GM23338 (cell line): ENCODE results near the gene XRRA1. TPM values are rescaled to one million over a fixed set of nuclear protein-coding genes. Genes with fewer than 3 reads are reported as not detected.

Experiments
- ATAC-seq: fragments of 200-7000 bp; cut with Tn5 transposase; 3 replicates; pipeline ENCODE4 v1.9.1; 2020
- DNase-seq: peaks from one replicate; pipeline ENCODE4 v3.0.0-alpha.2; 2015; ENCODE audit warnings: low spot score
- H2AFZ ChIP-seq: fragments of 200-600 bp; sonication (generic); 2 replicates; pipeline ENCODE4 v1.8.0; 2016; ENCODE audit warnings: antibody characterized with exemption, mild to moderate bottlenecking, moderate library complexity
- H3F3A ChIP-seq: fragments of 200-600 bp; sonication (generic); replicated peaks from 2 replicates; pipeline ENCODE4 v1.8.0; 2017; ENCODE audit warnings: antibody characterized with exemption, mixed run types, low read depth
- H3K27ac ChIP-seq: fragments of 200-600 bp; sonication (generic); 2 replicates; pipeline ENCODE4 v1.6.1; 2016; ENCODE audit warnings: low read depth
- H3K27me3 ChIP-seq: fragments of 200-600 bp; sonication (generic); 2 replicates; pipeline ENCODE4 v1.8.0; 2016; ENCODE audit warnings: mild to moderate bottlenecking, mixed run types, moderate library complexity; ENCODE audit not compliant: insufficient read depth
- H3K36me3 ChIP-seq: fragments of 200-600 bp; sonication (generic); 2 replicates; pipeline ENCODE4 v1.8.0; 2016; ENCODE audit warnings: mild to moderate bottlenecking; ENCODE audit not compliant: insufficient read depth
- H3K4me1 ChIP-seq: fragments of 200-600 bp; sonication (generic); 2 replicates; pipeline ENCODE4 v1.8.0; 2016; ENCODE audit warnings: mild to moderate bottlenecking, moderate library complexity; ENCODE audit not compliant: insufficient read depth
- H3K4me2 ChIP-seq: fragments of 200-600 bp; sonication (generic); 2 replicates; pipeline ENCODE4 v1.7.1; 2017; ENCODE audit warnings: mixed run types
- H3K4me3 ChIP-seq: fragments of 200-600 bp; sonication (generic); 2 replicates; pipeline ENCODE4 v1.6.1; 2016; ENCODE audit warnings: mixed run types
- H3K79me2 ChIP-seq: fragments of 200-600 bp; sonication (generic); replicated peaks from 2 replicates; pipeline ENCODE4 v1.8.0; 2017; ENCODE audit warnings: mild to moderate bottlenecking; ENCODE audit not compliant: insufficient read depth
- H3K9me2 ChIP-seq: fragments of 200-600 bp; sonication (generic); 2 replicates; pipeline ENCODE4 v1.8.0; 2017; ENCODE audit not compliant: insufficient read depth
- H4K20me1 ChIP-seq: fragments of 200-600 bp; sonication (generic); replicated peaks from 2 replicates; pipeline ENCODE4 v1.8.0; 2017; ENCODE audit warnings: mild to moderate bottlenecking; ENCODE audit not compliant: insufficient read depth
- H3K27ac Mint-ChIP-seq: 2 replicates; pipeline ENCODE4 v1.8.0; 2020; ENCODE audit warnings: inconsistent platforms, mild to moderate bottlenecking, moderate library complexity, mixed read lengths
- H3K27me3 Mint-ChIP-seq: 3 replicates; pipeline ENCODE4 v1.8.0; 2022; ENCODE audit warnings: low read depth, mild to moderate bottlenecking, moderate library complexity, mixed read lengths, inconsistent platforms; ENCODE audit not compliant: insufficient read depth, poor library complexity
- H3K36me3 Mint-ChIP-seq: 3 replicates; pipeline ENCODE4 v1.8.0; 2021; ENCODE audit warnings: low read depth, mild to moderate bottlenecking, inconsistent platforms, moderate library complexity, mixed read lengths
- H3K4me1 Mint-ChIP-seq: 3 replicates; pipeline ENCODE4 v1.8.0; 2020; ENCODE audit warnings: mild to moderate bottlenecking, inconsistent platforms, mixed read lengths
- H3K4me3 Mint-ChIP-seq: 3 replicates; pipeline ENCODE4 v1.8.0; 2021; ENCODE audit warnings: moderate library complexity, mild to moderate bottlenecking, inconsistent platforms, mixed read lengths
- H3K9me3 Mint-ChIP-seq: 3 replicates; pipeline ENCODE4 v1.8.0; 2020; ENCODE audit warnings: moderate library complexity, mild to moderate bottlenecking, inconsistent platforms, mixed read lengths
- CREB1 ChIP-seq: fragments of 250-450 bp; sonication (Bioruptor Pico); IDR thresholded peaks from 2 replicates; pipeline ENCODE4 v1.5.0; 2020; ENCODE audit warnings: low read depth, mild to moderate bottlenecking, moderate library complexity
- ETS1 ChIP-seq: IDR thresholded peaks from 2 replicates; pipeline ENCODE4 v1.6.1; 2016; ENCODE audit warnings: antibody characterized with exemption
- EZH2 ChIP-seq: fragments of 200-600 bp; sonication (generic); IDR thresholded peaks from one replicate; pipeline ENCODE4 v1.8.0; 2017; ENCODE audit warnings: antibody characterized with exemption, mild to moderate bottlenecking, low read depth; ENCODE audit not compliant: unreplicated experiment
- EZH2phosphoT487 ChIP-seq: fragments of 200-600 bp; sonication (generic); IDR thresholded peaks from one replicate; pipeline ENCODE4 v1.8.1; 2018; ENCODE audit warnings: antibody characterized with exemption; ENCODE audit not compliant: unreplicated experiment
- JUNB ChIP-seq: IDR thresholded peaks from one replicate; pipeline ENCODE4 v1.6.1; 2016; ENCODE audit warnings: antibody characterized with exemption; ENCODE audit not compliant: unreplicated experiment
- NANOG ChIP-seq: IDR thresholded peaks from 2 replicates; pipeline ENCODE4 v1.6.1; 2016; ENCODE audit warnings: antibody characterized with exemption, borderline replicate concordance
- POLR2AphosphoS5 ChIP-seq: IDR thresholded peaks from 2 replicates; pipeline ENCODE4 v1.6.1; 2016; ENCODE audit warnings: antibody characterized with exemption, low read depth
- REST ChIP-seq: IDR thresholded peaks from one replicate; pipeline ENCODE4 v1.6.1; 2018; ENCODE audit warnings: antibody characterized with exemption; ENCODE audit not compliant: unreplicated experiment
- STAT1 ChIP-seq: IDR thresholded peaks from one replicate; pipeline ENCODE4 v1.6.1; 2016; ENCODE audit warnings: antibody characterized with exemption; ENCODE audit not compliant: unreplicated experiment
- ZNF114 ChIP-seq: fragments of 250-450 bp; sonication (Bioruptor Pico); IDR thresholded peaks from 2 replicates; pipeline ENCODE4 v1.5.0; 2020; ENCODE audit warnings: mild to moderate bottlenecking, moderate library complexity
- ZNF331 ChIP-seq: fragments of 250-450 bp; sonication (Bioruptor Pico); IDR thresholded peaks from 2 replicates; pipeline ENCODE4 v1.5.0; 2020; ENCODE audit warnings: low read depth, mild to moderate bottlenecking, moderate library complexity
- polyA plus RNA-seq: library from polyadenylated mRNA; unstranded; fragments of >200 nt; fragmentation: Nextera tagmentation; extraction: Ambion mirVana; gene quantifications from 2 replicates; pipeline ENCODE4 v1.2.1, GENCODE V29; 2016
- total RNA-seq: library from RNA; depleted of rRNA; stranded (reverse); fragments of >200 nt; shearing (Covaris generic); gene quantifications from 2 replicates; pipeline ENCODE4 v1.2.3, GENCODE V29; 2014

The XRRA1 gene
- total and polyA plus RNA-seq, 2 experiments from 2014 or later, result 4.9 to 5.4 TPM

- peaks cover 4% of the 10 kb centered on the region; the same call in 1 of the 3 replicates for H3K36me3 Mint-ChIP-seq
- ATAC-seq (no peak), DNase-seq (no peak)
- Histone ChIP-seq H3K79me2 (no peaks in the 10 kb centered on the region), H3K4me1 (no peaks in the 10 kb centered on the region), H3K9me2 (no peaks in the 10 kb centered on the region), H3K27ac (no peak overlapping the region), H3K4me3 (no peak overlapping the region), H3K27me3 (no peaks in the 10 kb centered on the region), H2AFZ (no peak overlapping the region), H3K36me3 (peaks cover 2% of the 10 kb centered on the region; the same call in 1 of the 2 replicates), H4K20me1 (peaks cover 10% of the 10 kb centered on the region), H3F3A (no peaks in the 10 kb centered on the region), H3K4me2 (no peak overlapping the region)
- no peak overlapping the region for H3K4me3 Mint-ChIP-seq
- no peaks in the 10 kb centered on the region for H3K27me3 Mint-ChIP-seq
- H3K4me1 Mint-ChIP-seq, result no peaks in the 10 kb centered on the region
- TF ChIP-seq EZH2phosphoT487 (no peak), POLR2AphosphoS5 (no peak), JUNB (no peak), CREB1 (CRISPR knock-in tag) (no peak), STAT1 (no peak), ZNF114 (CRISPR knock-in tag) (no peak), ETS1 (no peak), ZNF331 (CRISPR knock-in tag) (no peak), EZH2 (no peak)
- H3K9me3 Mint-ChIP-seq, result no peaks in the 10 kb centered on the region
- H3K27ac Mint-ChIP-seq, result no peak overlapping the region
Measured at GRCh38 chr11:74981888-74982287, 33.0 kb upstream of the XRRA1 start.

- Histone ChIP-seq H3K79me2 (no peaks in the 10 kb centered on the region), H3K36me3 (peaks cover 6% of the 10 kb centered on the region; the same call in 1 of the 2 replicates), H3K4me3 (no peak overlapping the region), H4K20me1 (peaks cover 10% of the 10 kb centered on the region), H3K27ac (no peak overlapping the region), H3F3A (no peaks in the 10 kb centered on the region), H3K9me2 (no peaks in the 10 kb centered on the region), H3K27me3 (no peaks in the 10 kb centered on the region), H3K4me1 (no peaks in the 10 kb centered on the region), H3K4me2 (no peak overlapping the region), H2AFZ (no peak overlapping the region)
- no peak for DNase-seq
- Mint-ChIP-seq H3K27ac (no peak overlapping the region), H3K4me3 (no peak overlapping the region), H3K9me3 (no peaks in the 10 kb centered on the region), H3K27me3 (no peaks in the 10 kb centered on the region), H3K4me1 (no peaks in the 10 kb centered on the region), H3K36me3 (peaks cover 4% of the 10 kb centered on the region; the same call in 1 of the 3 replicates)
- ATAC-seq, result no peak
- TF ChIP-seq STAT1 (no peak), CREB1 (CRISPR knock-in tag) (no peak), ZNF114 (CRISPR knock-in tag) (no peak), JUNB (no peak), REST (no peak), NANOG (no peak), ETS1 (no peak), EZH2phosphoT487 (no peak)
Measured at GRCh38 chr11:74980634-74981033, 31.7 kb upstream of the XRRA1 start.
